Measurements from ENCODE around the gene CTNNA3. TPM values are rescaled to one million over a fixed set of nuclear protein-coding genes. Genes with fewer than 3 reads are reported as not detected.

The CTNNA3 gene
- total and polyA plus RNA-seq, 12 donors = 0.03 to 14.4 (median 0.47) TPM; not detected in 1

- no peaks in the 10 kb centered on the region for H3K36me3 ChIP-seq (replicated peaks in 1 of 2)
- no peak for DNase-seq
- intact Hi-C loops (cut with DNase I) = no loop called here
- H3K27ac ChIP-seq = no peak overlapping the region
- WGBS, 4 donors = 50 to 88% (median 85%) methylated on average over 1 of the region's 1 CpG
- H3K4me3 ChIP-seq = no peak overlapping the region
- H3K27me3 ChIP-seq = no peaks in the 10 kb centered on the region
- TF ChIP-seq POLR2A (IDR thresholded peaks at IDR 0.05) = no peak
- TF ChIP-seq CTCF (IDR thresholded peaks at IDR 0.05) = no peak
- H3K9me3 ChIP-seq (replicated peaks in 1 of 3) = no peaks in the 10 kb centered on the region
- H3K4me1 ChIP-seq (replicated peaks in 1 of 2) = no peaks in the 10 kb centered on the region
Observed at GRCh38 chr10:65968437-65968836, 1727.6 kb downstream of the CTNNA3 start.

- DNase-seq = no peak
- TF ChIP-seq POLR2A (IDR thresholded peaks at IDR 0.05) = no peak
- no peak for TF ChIP-seq CTCF (IDR thresholded peaks at IDR 0.05)
- Histone ChIP-seq H3K27ac (no peak overlapping the region), H3K36me3 (replicated peaks in 1 of 2) (no peaks in the 10 kb centered on the region), H3K27me3 (no peaks in the 10 kb centered on the region), H3K4me1 (replicated peaks in 1 of 2) (no peaks in the 10 kb centered on the region), H3K9me3 (replicated peaks in 1 of 3) (no peaks in the 10 kb centered on the region), H3K4me3 (no peak overlapping the region)
- intact Hi-C loops (cut with DNase I) = no loop called here
- 48 to 65% (median 53%) methylated on average over 1 of the region's 1 CpG for WGBS, 4 donors
Observed at GRCh38 chr10:65964205-65964604, 1731.8 kb downstream of the CTNNA3 start.

- no peak for DNase-seq
- H3K27ac ChIP-seq = no peak overlapping the region
- H3K27me3 ChIP-seq = no peaks in the 10 kb centered on the region
- H3K4me3 ChIP-seq = no peak overlapping the region
- peaks cover 0 to 3% of the 10 kb centered on the region in 2 donors for H3K36me3 ChIP-seq (replicated peaks in 1 of 2)
- no peaks in the 10 kb centered on the region for H3K9me3 ChIP-seq (replicated peaks in 1 of 3)
- no peaks in the 10 kb centered on the region for H3K4me1 ChIP-seq (replicated peaks in 1 of 2)
- intact Hi-C loops (cut with DNase I) = no loop called here
- TF ChIP-seq POLR2A (IDR thresholded peaks at IDR 0.05) (no peak), CTCF (IDR thresholded peaks at IDR 0.05) (no peak)
Observed at GRCh38 chr10:65952086-65952485, 1743.9 kb downstream of the CTNNA3 start.

GRCh38 chr10:65950075-65950474 lies 1745.9 kb downstream of the CTNNA3 start:
- intact Hi-C loops (cut with DNase I) = no loop called here
- Histone ChIP-seq H3K36me3 (replicated peaks in 1 of 2) (peaks cover 0 to 3% of the 10 kb centered on the region in 2 donors), H3K4me1 (replicated peaks in 1 of 2) (no peaks in the 10 kb centered on the region), H3K27ac (no peak overlapping the region), H3K27me3 (no peaks in the 10 kb centered on the region), H3K4me3 (no peak overlapping the region), H3K9me3 (replicated peaks in 1 of 3) (no peaks in the 10 kb centered on the region)
- WGBS, 4 donors = 57 to 72% (median 59%) methylated on average over 2 of the region's 2 CpGs
- no peak for DNase-seq
- TF ChIP-seq POLR2A (IDR thresholded peaks at IDR 0.05) (no peak), CTCF (IDR thresholded peaks at IDR 0.05) (no peak)
